ENCODE measurements around the gene MYH15.

Gene MYH15

GRCh38 chr3:108408883-108409799 lies 101.3 kb downstream of the MYH15 start:
- no peaks in the 10 kb centered on the region for H3K36me3 ChIP-seq (ENCODE audit: control insufficient read depth, insufficient read depth, low read length)
- H3K4me2 ChIP-seq (ENCODE audit: low read length) = no peak overlapping the region
- no peaks in the 10 kb centered on the region for H3K9me3 ChIP-seq (ENCODE audit: control insufficient read depth, low read length)
- no peak for TF ChIP-seq CTCF (IDR thresholded peaks at IDR 0.05)
- no peak overlapping the region for H3K9ac ChIP-seq
- H3K4me3 ChIP-seq (ENCODE audit: low read depth, low read length) = no peak overlapping the region
- H3K27ac ChIP-seq = no peak overlapping the region
- H2AFZ ChIP-seq = no peak overlapping the region
- H3K79me2 ChIP-seq = no peaks in the 10 kb centered on the region
- no peaks in the 10 kb centered on the region for H3K27me3 ChIP-seq (ENCODE audit: control insufficient read depth, insufficient read depth, low read length)
- H3K4me1 ChIP-seq = no peaks in the 10 kb centered on the region

GRCh38 chr3:108407886-108408285 lies 102.5 kb downstream of the MYH15 start:
- no peak overlapping the region for H3K9ac ChIP-seq
- no peaks in the 10 kb centered on the region for H3K27me3 ChIP-seq (ENCODE audit: control insufficient read depth, insufficient read depth, low read length)
- H2AFZ ChIP-seq = peak overlapping the region; percentile 8
- no peaks in the 10 kb centered on the region for H3K36me3 ChIP-seq (ENCODE audit: control insufficient read depth, insufficient read depth, low read length)
- no peaks in the 10 kb centered on the region for H3K9me3 ChIP-seq (ENCODE audit: control insufficient read depth, low read length)
- H3K4me3 ChIP-seq (ENCODE audit: low read depth, low read length) = no peak overlapping the region
- H3K79me2 ChIP-seq = no peaks in the 10 kb centered on the region
- no peak overlapping the region for H3K27ac ChIP-seq
- H3K4me1 ChIP-seq = no peaks in the 10 kb centered on the region
- TF ChIP-seq CTCF (IDR thresholded peaks at IDR 0.05) = no peak
- no peak overlapping the region for H3K4me2 ChIP-seq (ENCODE audit: low read length)

- Histone ChIP-seq H3K4me1 (no peaks in the 10 kb centered on the region), H3K9me3 (ENCODE audit: control insufficient read depth, low read length) (no peaks in the 10 kb centered on the region), H3K79me2 (no peaks in the 10 kb centered on the region), H3K27me3 (ENCODE audit: control insufficient read depth, insufficient read depth, low read length) (no peaks in the 10 kb centered on the region), H3K4me3 (ENCODE audit: low read depth, low read length) (no peak overlapping the region), H3K36me3 (ENCODE audit: control insufficient read depth, insufficient read depth, low read length) (no peaks in the 10 kb centered on the region), H3K4me2 (ENCODE audit: low read length) (no peak overlapping the region), H3K27ac (no peak overlapping the region), H2AFZ (no peak overlapping the region), H3K9ac (no peak overlapping the region)
- peak; percentile 65 for TF ChIP-seq CTCF (IDR thresholded peaks at IDR 0.05)
Measured at GRCh38 chr3:108406661-108407206, 103.7 kb downstream of the MYH15 start.

- H2AFZ ChIP-seq = no peak overlapping the region
- H3K4me3 ChIP-seq (ENCODE audit: low read depth, low read length) = no peak overlapping the region
- no peaks in the 10 kb centered on the region for H3K4me1 ChIP-seq
- H3K27me3 ChIP-seq (ENCODE audit: control insufficient read depth, insufficient read depth, low read length) = no peaks in the 10 kb centered on the region
- no peaks in the 10 kb centered on the region for H3K79me2 ChIP-seq
- H3K36me3 ChIP-seq (ENCODE audit: control insufficient read depth, insufficient read depth, low read length) = no peaks in the 10 kb centered on the region
- no peaks in the 10 kb centered on the region for H3K9me3 ChIP-seq (ENCODE audit: control insufficient read depth, low read length)
- no peak overlapping the region for H3K4me2 ChIP-seq (ENCODE audit: low read length)
- no peak overlapping the region for H3K9ac ChIP-seq
- TF ChIP-seq CTCF (IDR thresholded peaks at IDR 0.05) = no peak
- H3K27ac ChIP-seq = no peak overlapping the region
Measured at GRCh38 chr3:108406063-108406660, 104.2 kb downstream of the MYH15 start.
